Endothelial cell of umbilical vein (primary cell): ENCODE results near the gene MAPT. TPM values are rescaled to one million over a fixed set of nuclear protein-coding genes. Genes with fewer than 3 reads are reported as not detected.

Source experiments
- BruUV-seq: library from RNA; stranded (reverse); fragments of 400-500 nt; replicated peaks from 2 replicates; lab custom pipeline; 2021; lab: Mats Ljungman, UMichigan
- CTCF ChIA-PET: fragments of 300-600, 350-600 bp; sonication (Branson Sonifier 250); formaldehyde crosslinking; loops from one replicate; lab custom pipeline; 2021; ENCODE audit warnings: antibody characterized with exemption, inconsistent platforms; lab: Charles Lee
- POLR2A ChIA-PET: fragments of 300-600, 350-600 bp; sonication (Branson Sonifier 250); formaldehyde crosslinking; loops from one replicate; lab custom pipeline; 2021; ENCODE audit warnings: antibody characterized with exemption, inconsistent platforms; lab: Charles Lee
- DNase-seq: peaks from one replicate; pipeline ENCODE4 v3.0.0-alpha.2; 2011; ENCODE audit warnings: low read depth, low spot score
- FAIRE-seq: peaks from 2 replicates; lab custom pipeline; 2011; peaks lifted over from hg19 to GRCh38; lab: Jason Lieb, UNC
- H2AFZ ChIP-seq: 2 replicates; pipeline ENCODE4 v1.6.0; 2012; ENCODE audit warnings: low read depth, low read length, control low read depth, inconsistent platforms
- H3K27ac ChIP-seq: 2 replicates; pipeline ENCODE4 v1.5.1; 2011; ENCODE audit warnings: low read depth, mild to moderate bottlenecking, control low read depth, low read length, moderate library complexity; ENCODE audit not compliant: insufficient read depth
- H3K27me3 ChIP-seq, 2 experiments: 2 replicates each; pipeline versions ENCODE4 v1.6.0 to v1.6.1; 2011; ENCODE audit warnings: low read length in 2 of 2, mixed read lengths in 1 of 2; ENCODE audit not compliant: control insufficient read depth in 2 of 2, insufficient read depth in 2 of 2
- H3K36me3 ChIP-seq, 2 experiments: 2 replicates in 1 of 2; 3 replicates in 1 of 2; pipeline ENCODE4 v1.5.1; 2011; ENCODE audit warnings: low read length in 2 of 2, mild to moderate bottlenecking in 1 of 2, moderate library complexity in 1 of 2; ENCODE audit not compliant: control insufficient read depth in 2 of 2, insufficient read depth in 2 of 2; ENCODE audit errors: extremely low read depth in 1 of 2
- H3K4me1 ChIP-seq: 3 replicates; pipeline ENCODE4 v1.5.1; 2011; ENCODE audit warnings: mild to moderate bottlenecking, low read length; ENCODE audit not compliant: control insufficient read depth, insufficient read depth; ENCODE audit errors: extremely low read depth
- H3K4me2 ChIP-seq: 2 replicates; pipeline ENCODE4 v1.6.1; 2011; ENCODE audit warnings: low read length, control low read depth, mixed read lengths; ENCODE audit not compliant: insufficient read depth
- H3K4me3 ChIP-seq, 3 experiments: fragments of 200-600 bp in 1 of 3; sonication (generic), shearing (Covaris generic) in 1 of 3; replicated peaks in 1 of 3; 2 replicates each; pipeline ENCODE4 v1.5.1; 2011 to 2016; ENCODE audit warnings: control low read depth in 3 of 3, low read length in 3 of 3, mild to moderate bottlenecking in 2 of 3, inconsistent platforms in 1 of 3, low read depth in 1 of 3, moderate library complexity in 1 of 3; ENCODE audit not compliant: insufficient read depth in 1 of 3
- H3K79me2 ChIP-seq: 2 replicates; pipeline ENCODE4 v1.6.0; 2012; ENCODE audit warnings: low read length, inconsistent platforms; ENCODE audit not compliant: control insufficient read depth, insufficient read depth
- H3K9ac ChIP-seq: replicated peaks from 2 replicates; pipeline ENCODE3; 2011; ENCODE audit warnings: low read length, control low read depth; ENCODE audit not compliant: insufficient read depth; ENCODE audit errors: extremely low read depth
- H3K9me1 ChIP-seq: replicated peaks from 3 replicates; pipeline ENCODE4 v1.6.0; 2011; ENCODE audit warnings: mild to moderate bottlenecking, low read length; ENCODE audit not compliant: control insufficient read depth, insufficient read depth; ENCODE audit errors: extremely low read depth
- H3K9me3 ChIP-seq: replicated peaks from 2 replicates; pipeline ENCODE4 v1.5.1; 2012; ENCODE audit warnings: low read length, inconsistent platforms; ENCODE audit not compliant: control insufficient read depth, insufficient read depth
- H4K20me1 ChIP-seq: replicated peaks from 2 replicates; pipeline ENCODE3; 2011; ENCODE audit warnings: mild to moderate bottlenecking, low read length; ENCODE audit not compliant: control insufficient read depth, insufficient read depth; ENCODE audit errors: extremely low read depth
- CTCF ChIP-seq, 2 donors: IDR thresholded peaks; 1 replicate in 1 of 2; 2 replicates in 1 of 2; pipeline ENCODE4 v1.5.1; 2011; ENCODE audit warnings: low read length in 2 of 2, mild to moderate bottlenecking in 2 of 2, moderate library complexity in 2 of 2, control low read depth in 1 of 2, inconsistent platforms in 1 of 2, low read depth in 1 of 2; ENCODE audit not compliant: insufficient read depth in 1 of 2; ENCODE audit errors: extremely low read depth in 1 of 2
- EZH2 ChIP-seq: IDR thresholded peaks from 2 replicates; pipeline ENCODE4 v1.6.1; 2012; ENCODE audit warnings: borderline replicate concordance, low read depth, mild to moderate bottlenecking, moderate library complexity, low read length, inconsistent platforms; ENCODE audit not compliant: severe bottlenecking
- FOS ChIP-seq: IDR thresholded peaks from 2 replicates; pipeline ENCODE4 v1.6.1; 2011; ENCODE audit warnings: mild to moderate bottlenecking, low read length, moderate library complexity, borderline replicate concordance; ENCODE audit not compliant: insufficient read depth
- GATA2 ChIP-seq: IDR thresholded peaks from 2 replicates; pipeline ENCODE4 v1.7.0; 2011; ENCODE audit warnings: low read depth, mild to moderate bottlenecking, moderate library complexity, mixed read lengths, low read length; ENCODE audit not compliant: insufficient read length, insufficient read depth
- JUN ChIP-seq: IDR thresholded peaks from 2 replicates; pipeline ENCODE4 v1.6.1; 2011; ENCODE audit warnings: borderline replicate concordance, low read depth; ENCODE audit not compliant: insufficient read length, insufficient read depth
- MAX ChIP-seq: IDR thresholded peaks from 2 replicates; pipeline ENCODE4 v1.6.1; 2011; ENCODE audit not compliant: insufficient read depth, insufficient read length
- MYC ChIP-seq: IDR thresholded peaks from one replicate; pipeline ENCODE4 v1.6.1; 2011; ENCODE audit warnings: mild to moderate bottlenecking, low read depth, low read length
- POLR2A ChIP-seq: IDR thresholded peaks from 2 replicates; pipeline ENCODE4 v1.6.1; 2012; ENCODE audit warnings: low read depth, mild to moderate bottlenecking, control low read depth, low read length
- POLR2AphosphoS5 ChIP-seq: IDR thresholded peaks from 2 replicates; pipeline ENCODE4 v1.6.1; 2012; ENCODE audit warnings: low read depth, mild to moderate bottlenecking, control low read depth, low read length, moderate library complexity; ENCODE audit not compliant: insufficient read depth
- dilution Hi-C: fragments of 300-500 bp; cut with MboI; formaldehyde crosslinking; loops from one replicate; pipeline ENCODE4 v1.15.0; 2019; ENCODE audit warnings: low sequenced_read_pairs; ENCODE audit not compliant: extremely low pct_ligation_motif_present
- intact Hi-C: fragments of 100-400 bp; cut with micrococcal nuclease; formaldehyde crosslinking; loops from one replicate; pipeline ENCODE4 v1.10.0; 2022
- polyA plus RNA-seq, 4 experiments: library from polyadenylated mRNA; depleted of rRNA in 3 of 4; stranded (reverse) in 3 of 4; unstranded in 1 of 4; fragments of >200 nt; gene quantifications; 2 replicates each; pipeline versions ENCODE4 v1.2.1 to v1.2.3, GENCODE V29; 2011 to 2012; ENCODE audit warnings: missing spikeins in 1 of 4
- total RNA-seq: library from RNA; stranded (reverse); gene quantifications from 2 replicates; pipeline ENCODE4 v1.2.3, GENCODE V29; 2021

The MAPT gene
- total and polyA plus RNA-seq, 2 donors (not counting 3 experiments of a cell fraction or from before 2014, with no cell fraction given) = 0.04 to 0.51 TPM

- no peak for FAIRE-seq
- no peak overlapping the region for H2AFZ ChIP-seq
- POLR2A ChIA-PET = no interaction called here
Measured at GRCh38 chr17:46027976-46028325, 133.6 kb downstream of the MAPT start.

More at GRCh38 chr17:46027976-46028325, 133.6 kb downstream of the MAPT start:
- peaks cover 13 to 31% of the 10 kb centered on the region in 2 experiments for H3K36me3 ChIP-seq
- no peaks in the 10 kb centered on the region for H3K9me1 ChIP-seq
- H3K9ac ChIP-seq = no peak overlapping the region
- H3K9me3 ChIP-seq = no peaks in the 10 kb centered on the region
- H3K79me2 ChIP-seq = no peaks in the 10 kb centered on the region
- no TSS peak for BruUV-seq
- H3K27me3 ChIP-seq = no peaks in the 10 kb centered on the region
- H3K4me2 ChIP-seq = no peak overlapping the region
- intact Hi-C loops (no loop called here), dilution Hi-C loops (no loop called here)
- H3K4me1 ChIP-seq = no peaks in the 10 kb centered on the region
- H3K4me3 ChIP-seq = no peak overlapping the region
- no peak overlapping the region for H3K27ac ChIP-seq
- DNase-seq = no peak
- TF ChIP-seq MYC (no peak), JUN (no peak), EZH2 (no peak), GATA2 (no peak), POLR2AphosphoS5 (no peak), POLR2A (no peak), CTCF (IDR thresholded peaks at IDR 0.05; ENCODE audit: extremely low read depth in 1 of 2, insufficient read depth in 1 of 2, low read depth in 1 of 2, low read length in 2 of 2) (no peak), FOS (no peak), MAX (no peak)
- H4K20me1 ChIP-seq = no peaks in the 10 kb centered on the region
- CTCF ChIA-PET = interaction anchor here (2.0 to 3.1 kb wide), 2 partner anchors 17 to 185 kb away, joined by 7 to 14 read pairs; no protein-coding TSS in a partner anchor
